HepG2 (cell line): ENCODE measurements around the gene RPUSD4. TPM values are rescaled to one million over a fixed set of nuclear protein-coding genes. Genes with fewer than 3 reads are reported as not detected.

ENCODE experiments used
- CAMTA2 ChIP-seq: sonication (generic); formaldehyde crosslinking; IDR thresholded peaks from 2 replicates; pipeline ENCODE4 v1.4.0; 2020; ENCODE audit warnings: mild to moderate bottlenecking, missing genetic modification reagents, borderline replicate concordance
- CBX5 ChIP-seq: sonication (generic); formaldehyde crosslinking; IDR thresholded peaks from 2 replicates; pipeline ENCODE4 v1.4.0; 2020; ENCODE audit warnings: missing genetic modification reagents, borderline replicate concordance
- CC2D1A ChIP-seq: sonication (generic); formaldehyde crosslinking; IDR thresholded peaks from 2 replicates; pipeline ENCODE4 v1.8.1; 2023; ENCODE audit warnings: mild to moderate bottlenecking, missing genetic modification reagents
- JARID2 ChIP-seq: sonication (generic); formaldehyde crosslinking; IDR thresholded peaks from 2 replicates; pipeline ENCODE4 v1.8.1; 2023; ENCODE audit warnings: missing genetic modification reagents, inconsistent platforms; ENCODE audit not compliant: insufficient replicate concordance
- KAT7 ChIP-seq: IDR thresholded peaks from 2 replicates; pipeline ENCODE4 v1.6.1; 2018; ENCODE audit warnings: borderline replicate concordance, missing compliant biosample characterization
- KDM5A ChIP-seq: fragments of 200-600 bp; sonication (generic); IDR thresholded peaks from 2 replicates; pipeline ENCODE4 v1.7.0; 2018; ENCODE audit warnings: antibody characterized with exemption, mild to moderate bottlenecking, low read length, borderline replicate concordance
- MTF2 ChIP-seq: sonication (generic); formaldehyde crosslinking; IDR thresholded peaks from 2 replicates; pipeline ENCODE4 v1.5.0; 2020; ENCODE audit warnings: missing genetic modification reagents, borderline replicate concordance
- MXD4 ChIP-seq: IDR thresholded peaks from 2 replicates; pipeline ENCODE4 v1.6.1; 2016; ENCODE audit warnings: mild to moderate bottlenecking, missing biosample characterization, missing genetic modification reagents
- NCOA1 ChIP-seq: sonication (generic); formaldehyde crosslinking; IDR thresholded peaks from 2 replicates; pipeline ENCODE4 v1.9.0; 2021; ENCODE audit warnings: missing genetic modification reagents
- PLSCR1 ChIP-seq: sonication (generic); formaldehyde crosslinking; IDR thresholded peaks from 2 replicates; pipeline ENCODE4 v1.5.0; 2020; ENCODE audit warnings: missing genetic modification reagents, mild to moderate bottlenecking, borderline replicate concordance
- REL ChIP-seq: sonication (generic); formaldehyde crosslinking; conservative IDR thresholded peaks from 2 replicates; pipeline ENCODE4 v1.8.0; 2022; ENCODE audit warnings: mild to moderate bottlenecking, missing genetic modification reagents, moderate library complexity
- RELA ChIP-seq: sonication (generic); formaldehyde crosslinking; IDR thresholded peaks from 2 replicates; pipeline ENCODE4 v1.4.0; 2020; ENCODE audit warnings: missing genetic modification reagents
- SETDB1 ChIP-seq: sonication (generic); formaldehyde crosslinking; IDR thresholded peaks from 2 replicates; pipeline ENCODE4 v1.5.1; 2020; ENCODE audit warnings: missing genetic modification reagents, mild to moderate bottlenecking, borderline replicate concordance
- SRSF1 ChIP-seq: fragments of 200-400 bp; formaldehyde crosslinking; optimal IDR thresholded peaks from 2 replicates; pipeline ENCODE3; 2017; ENCODE audit warnings: mild to moderate bottlenecking, low read depth, low read length, moderate library complexity
- U2AF1 ChIP-seq: fragments of 200-400 bp; formaldehyde crosslinking; optimal IDR thresholded peaks from 2 replicates; pipeline ENCODE3; 2017; ENCODE audit warnings: mild to moderate bottlenecking, low read depth, low read length
- ZBTB37 ChIP-seq: sonication (generic); formaldehyde crosslinking; IDR thresholded peaks from 2 replicates; pipeline ENCODE4 v1.4.0; 2020; ENCODE audit warnings: mild to moderate bottlenecking, missing genetic modification reagents
- ZBTB7A ChIP-seq: sonication (generic); formaldehyde crosslinking; IDR thresholded peaks from 2 replicates; pipeline ENCODE4 v1.8.0; 2022; ENCODE audit warnings: mild to moderate bottlenecking, missing genetic modification reagents
- ZFP37 ChIP-seq: sonication (generic); formaldehyde crosslinking; IDR thresholded peaks from 2 replicates; pipeline ENCODE4 v1.4.0; 2020; ENCODE audit warnings: missing genetic modification reagents, borderline replicate concordance
- ZNF124 ChIP-seq: sonication (generic); formaldehyde crosslinking; IDR thresholded peaks from 2 replicates; pipeline ENCODE4 v1.4.0; 2020; ENCODE audit warnings: missing genetic modification reagents
- ZNF160 ChIP-seq: sonication (generic); formaldehyde crosslinking; IDR thresholded peaks from 2 replicates; pipeline ENCODE4 v1.8.0; 2022; ENCODE audit warnings: mild to moderate bottlenecking, inconsistent platforms, missing genetic modification reagents
- ZNF33B ChIP-seq: sonication (generic); formaldehyde crosslinking; IDR thresholded peaks from 2 replicates; pipeline ENCODE4 v1.5.1; 2020; ENCODE audit warnings: mild to moderate bottlenecking, missing genetic modification reagents
- ZNF512B ChIP-seq: sonication (generic); formaldehyde crosslinking; IDR thresholded peaks from 2 replicates; pipeline ENCODE4 v1.5.1; 2020; ENCODE audit warnings: missing genetic modification reagents, mild to moderate bottlenecking, borderline replicate concordance
- ZNF557 ChIP-seq: sonication (generic); formaldehyde crosslinking; IDR thresholded peaks from 2 replicates; pipeline ENCODE4 v1.4.0; 2020; ENCODE audit warnings: missing genetic modification reagents
- ZNF703 ChIP-seq: sonication (generic); formaldehyde crosslinking; IDR thresholded peaks from 2 replicates; pipeline ENCODE4 v1.5.1; 2020; ENCODE audit warnings: missing genetic modification reagents, mild to moderate bottlenecking, moderate library complexity, borderline replicate concordance
- ZNF761 ChIP-seq: sonication (generic); formaldehyde crosslinking; conservative IDR thresholded peaks from 2 replicates; pipeline ENCODE4 v1.4.0; 2020; ENCODE audit warnings: mild to moderate bottlenecking, missing genetic modification reagents
- ZSCAN30 ChIP-seq: sonication (generic); formaldehyde crosslinking; IDR thresholded peaks from 2 replicates; pipeline ENCODE4 v1.5.0; 2020; ENCODE audit warnings: mild to moderate bottlenecking, missing genetic modification reagents
- polyA plus RNA-seq, 8 experiments: library from polyadenylated mRNA; depleted of rRNA in 3 of 8; stranded (reverse) in 7 of 8; unstranded in 1 of 8; fragments of >200 nt; fragmentation: Illumina TruSeq in 4 of 8; extraction: Trizol in 4 of 8; gene quantifications; 2 replicates each; pipeline versions ENCODE4 v1.2.1 to v1.2.3, GENCODE V29; 2011 to 2016; ENCODE audit warnings: low read depth in 4 of 8, missing spikeins in 1 of 8, mixed read lengths in 1 of 8; ENCODE audit not compliant: insufficient read depth in 1 of 8
- total RNA-seq, 5 experiments: library from RNA; depleted of rRNA; stranded (reverse); fragments of >200 nt; fragmentation: Illumina TruSeq; extraction: Trizol; gene quantifications; 2 replicates each; pipeline ENCODE4 v1.2.3, GENCODE V29; 2016; ENCODE audit warnings: low read depth in 1 of 5

RPUSD4 gene
- total and polyA plus RNA-seq, 2 of the 13 experiments (the other 11 are each of a cell fraction or from before 2014, with no cell fraction given), result 45.0 to 52.9 TPM

- TF ChIP-seq KAT7 (CRISPR knock-in tag) (0 out of 2 replicates have a peak, but pooled peaks have one; percentile 41), ZBTB37 (CRISPR knock-in tag) (no peak), CBX5 (no peak; the same call in 1 of the 2 replicates), SETDB1 (CRISPR knock-in tag) (no peak), NCOA1 (no peak), KDM5A (no peak), REL (no peak), SRSF1 (no peak), ZBTB7A (peak; percentile 64), JARID2 (no peak), ZNF124 (CRISPR knock-in tag) (peak; percentile 64; the same call in 1 of the 2 replicates), RELA (no peak), ZNF703 (CRISPR knock-in tag) (no peak), ZFP37 (CRISPR knock-in tag) (0 out of 2 replicates have a peak, but pooled peaks have one; percentile 47), ZSCAN30 (CRISPR knock-in tag) (no peak), U2AF1 (no peak), ZNF512B (no peak), PLSCR1 (CRISPR knock-in tag) (no peak), ZNF33B (CRISPR knock-in tag) (no peak), MTF2 (no peak), CAMTA2 (CRISPR knock-in tag) (no peak), ZNF761 (CRISPR knock-in tag) (no peak), ZNF557 (CRISPR knock-in tag) (peak; percentile 38; the same call in 1 of the 2 replicates), MXD4 (no peak), ZNF160 (CRISPR knock-in tag) (no peak), CC2D1A (CRISPR knock-in tag) (no peak)
Observed at GRCh38 chr11:126186708-126187529, 24.5 kb downstream of the RPUSD4 start (continued).
